ENCODE results near the gene ZBED3.

ZBED3 gene

GRCh38 chr5:77076961-77077828, 9.9 kb downstream of the ZBED3 start:
- Histone ChIP-seq H3K4me1 (ENCODE audit: low read depth, poor library complexity, severe bottlenecking) (no peaks in the 10 kb centered on the region), H3K36me3 (ENCODE audit: insufficient read depth) (no peaks in the 10 kb centered on the region), H4K20me1 (ENCODE audit: insufficient read depth) (no peaks in the 10 kb centered on the region), H3K27ac (no peak overlapping the region), H3K9ac (no peak overlapping the region), H3K79me2 (ENCODE audit: insufficient read depth, low read depth) (no peaks in the 10 kb centered on the region), H3K4me2 (no peak overlapping the region), H3K27me3 (ENCODE audit: insufficient read depth, low read depth) (no peaks in the 10 kb centered on the region), H3K4me3 (IDR thresholded peaks at IDR 0.05; ENCODE audit: insufficient read depth, low read depth, low read length) (no peak overlapping the region), H2AFZ (ENCODE audit: low read depth) (no peak overlapping the region)
- TF ChIP-seq, protein P1, sequence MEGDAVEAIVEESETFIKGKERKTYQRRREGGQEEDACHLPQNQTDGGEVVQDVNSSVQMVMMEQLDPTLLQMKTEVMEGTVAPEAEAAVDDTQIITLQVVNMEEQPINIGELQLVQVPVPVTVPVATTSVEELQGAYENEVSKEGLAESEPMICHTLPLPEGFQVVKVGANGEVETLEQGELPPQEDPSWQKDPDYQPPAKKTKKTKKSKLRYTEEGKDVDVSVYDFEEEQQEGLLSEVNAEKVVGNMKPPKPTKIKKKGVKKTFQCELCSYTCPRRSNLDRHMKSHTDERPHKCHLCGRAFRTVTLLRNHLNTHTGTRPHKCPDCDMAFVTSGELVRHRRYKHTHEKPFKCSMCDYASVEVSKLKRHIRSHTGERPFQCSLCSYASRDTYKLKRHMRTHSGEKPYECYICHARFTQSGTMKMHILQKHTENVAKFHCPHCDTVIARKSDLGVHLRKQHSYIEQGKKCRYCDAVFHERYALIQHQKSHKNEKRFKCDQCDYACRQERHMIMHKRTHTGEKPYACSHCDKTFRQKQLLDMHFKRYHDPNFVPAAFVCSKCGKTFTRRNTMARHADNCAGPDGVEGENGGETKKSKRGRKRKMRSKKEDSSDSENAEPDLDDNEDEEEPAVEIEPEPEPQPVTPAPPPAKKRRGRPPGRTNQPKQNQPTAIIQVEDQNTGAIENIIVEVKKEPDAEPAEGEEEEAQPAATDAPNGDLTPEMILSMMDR (conservative IDR thresholded peaks at IDR 0.05; ENCODE audit: low read depth, low read length) = no peak

GRCh38 chr5:77074745-77075144, 12.3 kb downstream of the ZBED3 start:
- Histone ChIP-seq H3K4me1 (ENCODE audit: low read depth, poor library complexity, severe bottlenecking) (no peaks in the 10 kb centered on the region), H3K79me2 (ENCODE audit: insufficient read depth, low read depth) (no peaks in the 10 kb centered on the region), H3K4me2 (no peak overlapping the region), H3K27ac (no peak overlapping the region), H4K20me1 (ENCODE audit: insufficient read depth) (no peaks in the 10 kb centered on the region), H3K4me3 (IDR thresholded peaks at IDR 0.05; ENCODE audit: insufficient read depth, low read depth, low read length) (no peak overlapping the region), H2AFZ (ENCODE audit: low read depth) (no peak overlapping the region), H3K9ac (no peak overlapping the region), H3K27me3 (ENCODE audit: insufficient read depth, low read depth) (no peaks in the 10 kb centered on the region), H3K36me3 (ENCODE audit: insufficient read depth) (no peaks in the 10 kb centered on the region)
- TF ChIP-seq, protein P1 (conservative IDR thresholded peaks at IDR 0.05; ENCODE audit: low read depth, low read length) = no peak

DNA sequence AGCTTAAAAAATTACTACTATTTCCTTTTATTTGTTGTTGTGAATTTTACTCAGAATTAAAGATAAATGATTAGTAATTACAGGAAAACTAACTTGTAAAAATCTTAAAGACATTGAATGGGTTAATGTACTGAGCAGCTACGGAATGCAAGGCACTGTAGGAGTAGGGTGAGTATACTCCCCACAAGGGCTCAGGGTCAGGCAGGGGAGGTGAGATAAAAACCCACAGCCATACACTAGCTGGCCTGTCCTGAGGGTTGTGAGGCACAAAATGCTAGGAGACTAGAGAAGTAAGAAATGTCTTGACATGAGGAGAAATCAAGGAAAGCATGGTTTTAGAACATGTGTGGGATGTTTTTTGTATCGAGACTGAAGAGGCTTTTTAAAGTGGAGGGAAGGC, 13.4 kb downstream of the ZBED3 start:
- no peaks in the 10 kb centered on the region for H3K4me1 ChIP-seq (ENCODE audit: low read depth, poor library complexity, severe bottlenecking)
- TF ChIP-seq, protein P1 (conservative IDR thresholded peaks at IDR 0.05; ENCODE audit: low read depth, low read length) = no peak
- no peaks in the 10 kb centered on the region for H3K36me3 ChIP-seq (ENCODE audit: insufficient read depth)

DNA sequence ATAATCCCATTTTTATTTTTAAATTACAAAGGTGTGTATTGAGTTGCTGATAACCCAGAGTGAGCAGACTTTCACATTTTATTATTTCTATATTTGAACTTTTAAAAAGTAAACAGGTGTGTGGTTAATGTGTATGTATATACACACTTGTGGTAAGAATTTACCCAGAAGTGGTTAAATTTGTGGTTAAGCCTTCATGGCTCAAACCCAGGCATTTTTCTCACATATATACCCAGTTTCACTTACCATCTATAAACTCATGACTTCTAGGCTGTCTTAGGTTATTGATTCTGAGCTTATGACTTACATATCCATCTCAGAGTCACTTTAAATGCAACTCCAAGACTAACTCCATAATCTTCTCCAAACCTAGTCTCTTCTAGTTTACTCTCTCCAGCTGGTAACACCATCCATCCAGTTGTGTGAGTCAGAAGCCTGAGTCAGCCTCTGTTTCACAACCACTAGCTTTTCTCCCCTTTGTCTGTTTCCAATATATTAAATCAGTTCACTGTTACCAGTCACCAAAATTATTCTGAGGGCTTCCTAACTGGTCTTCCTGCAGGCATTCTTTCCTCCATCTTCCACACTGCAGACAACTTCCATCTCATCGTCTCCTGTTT, 20.2 kb downstream of the ZBED3 start:
- H3K4me3 ChIP-seq (IDR thresholded peaks at IDR 0.05; ENCODE audit: insufficient read depth, low read depth, low read length) = no peak overlapping the region
- peak overlapping the region; percentile 44 for H3K4me2 ChIP-seq
- no peaks in the 10 kb centered on the region for H3K79me2 ChIP-seq (ENCODE audit: insufficient read depth, low read depth)
- H4K20me1 ChIP-seq (ENCODE audit: insufficient read depth) = no peaks in the 10 kb centered on the region
- H3K9ac ChIP-seq = no peak overlapping the region
- peaks cover 18% of the 10 kb centered on the region for H3K4me1 ChIP-seq (ENCODE audit: low read depth, poor library complexity, severe bottlenecking)
- no peaks in the 10 kb centered on the region for H3K36me3 ChIP-seq (ENCODE audit: insufficient read depth)
- H3K27me3 ChIP-seq (ENCODE audit: insufficient read depth, low read depth) = no peaks in the 10 kb centered on the region
- H3K27ac ChIP-seq = no peak overlapping the region
- TF ChIP-seq, protein P1 (conservative IDR thresholded peaks at IDR 0.05; ENCODE audit: low read depth, low read length) = no peak
- no peak overlapping the region for H2AFZ ChIP-seq (ENCODE audit: low read depth)

More for the DNA sequence above, 13.4 kb downstream of the ZBED3 start:
- Histone ChIP-seq H3K9ac (no peak overlapping the region), H3K4me2 (no peak overlapping the region), H3K4me3 (IDR thresholded peaks at IDR 0.05; ENCODE audit: insufficient read depth, low read depth, low read length) (no peak overlapping the region), H2AFZ (ENCODE audit: low read depth) (no peak overlapping the region), H3K27me3 (ENCODE audit: insufficient read depth, low read depth) (no peaks in the 10 kb centered on the region), H4K20me1 (ENCODE audit: insufficient read depth) (no peaks in the 10 kb centered on the region), H3K27ac (no peak overlapping the region), H3K79me2 (ENCODE audit: insufficient read depth, low read depth) (no peaks in the 10 kb centered on the region)

Measured in KMS-11 (cell line).